ENCODE measurements around the gene ID3. TPM values are rescaled to one million over a fixed set of nuclear protein-coding genes. Genes with fewer than 3 reads are reported as not detected.
A peak's percentile ranks its signal among the peaks of the same experiment; 100 is the strongest.
"Not testable (repeated sequence)": the region's sequence is repeated elsewhere in the genome, so short reads cannot be mapped to it uniquely, and the experiment has no call there.

ID3 gene
- total RNA-seq, 1 donor: 32.4 TPM

DNA sequence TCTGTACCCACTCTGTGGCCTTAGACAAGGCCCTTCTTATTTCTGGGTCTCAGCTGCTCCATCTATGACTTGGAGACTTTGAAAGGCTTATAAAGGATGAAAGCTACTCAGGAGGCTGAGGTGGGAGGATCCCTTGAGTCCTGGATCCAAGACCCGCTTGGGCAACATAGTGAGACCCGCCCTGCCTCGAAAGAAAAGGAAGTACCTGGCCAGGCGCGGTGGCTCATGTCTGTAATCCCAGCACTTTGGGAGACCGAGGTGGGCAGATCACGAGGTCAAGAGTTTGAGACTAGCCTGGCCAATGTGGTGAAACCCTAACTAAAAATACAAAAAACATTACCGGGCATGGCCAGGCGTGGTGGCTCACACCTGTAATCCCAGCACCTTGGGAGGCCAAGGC is 13.4 kb downstream of the ID3 start:
- H3K4me3 ChIP-seq (ENCODE audit: low read depth, low read length): no peak overlapping the region
- no peak for DNase-seq (ENCODE audit: low read depth)

DNA sequence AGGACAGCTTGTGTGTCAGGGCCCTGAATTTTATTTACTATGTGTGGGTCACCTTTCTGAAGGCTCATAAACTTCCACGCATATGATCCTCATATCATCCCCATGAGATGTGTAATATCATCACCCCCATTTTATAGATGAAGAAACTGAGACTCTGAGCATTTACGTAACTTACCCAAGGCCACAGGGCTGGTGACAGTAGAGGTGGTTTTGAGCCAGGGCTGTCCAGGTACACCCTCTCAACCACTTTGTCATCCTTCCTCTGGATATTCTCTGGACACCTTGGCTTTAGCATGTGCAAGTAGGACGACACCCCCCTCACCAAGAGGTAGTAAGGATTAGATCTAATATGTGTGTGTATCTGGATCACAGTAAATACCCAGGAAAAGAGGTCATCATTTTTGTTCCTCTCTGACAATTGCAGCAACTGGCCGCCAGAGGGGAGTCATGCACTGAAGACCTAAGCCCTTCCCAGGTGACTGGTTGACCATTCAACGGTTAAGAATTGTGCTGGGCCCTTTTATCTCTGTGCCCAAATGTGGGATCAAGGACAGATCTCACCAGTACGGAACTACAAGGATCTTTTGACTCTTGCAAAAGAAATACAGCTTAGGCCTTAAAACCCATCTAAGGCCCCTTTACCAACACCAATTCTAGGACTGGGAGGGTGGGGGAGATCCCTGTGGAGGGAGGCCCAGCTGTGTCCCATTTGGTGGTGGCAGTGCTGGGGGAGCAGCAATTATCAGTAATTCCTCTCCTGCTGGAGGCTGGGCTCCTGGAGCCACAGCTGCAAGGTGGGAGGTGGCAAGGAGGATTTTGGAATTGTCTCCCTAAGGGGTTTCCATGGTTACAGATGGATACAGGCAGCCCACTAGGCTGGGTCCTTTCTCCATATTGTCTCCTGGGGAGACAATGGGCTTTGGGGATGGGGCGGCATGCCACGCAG is 14.6 kb downstream of the ID3 start:
- DNase-seq (ENCODE audit: low read depth): peak; percentile 85
- no peak overlapping the region for H3K4me3 ChIP-seq (ENCODE audit: low read depth, low read length)
- TF ChIP-seq, protein P1, sequence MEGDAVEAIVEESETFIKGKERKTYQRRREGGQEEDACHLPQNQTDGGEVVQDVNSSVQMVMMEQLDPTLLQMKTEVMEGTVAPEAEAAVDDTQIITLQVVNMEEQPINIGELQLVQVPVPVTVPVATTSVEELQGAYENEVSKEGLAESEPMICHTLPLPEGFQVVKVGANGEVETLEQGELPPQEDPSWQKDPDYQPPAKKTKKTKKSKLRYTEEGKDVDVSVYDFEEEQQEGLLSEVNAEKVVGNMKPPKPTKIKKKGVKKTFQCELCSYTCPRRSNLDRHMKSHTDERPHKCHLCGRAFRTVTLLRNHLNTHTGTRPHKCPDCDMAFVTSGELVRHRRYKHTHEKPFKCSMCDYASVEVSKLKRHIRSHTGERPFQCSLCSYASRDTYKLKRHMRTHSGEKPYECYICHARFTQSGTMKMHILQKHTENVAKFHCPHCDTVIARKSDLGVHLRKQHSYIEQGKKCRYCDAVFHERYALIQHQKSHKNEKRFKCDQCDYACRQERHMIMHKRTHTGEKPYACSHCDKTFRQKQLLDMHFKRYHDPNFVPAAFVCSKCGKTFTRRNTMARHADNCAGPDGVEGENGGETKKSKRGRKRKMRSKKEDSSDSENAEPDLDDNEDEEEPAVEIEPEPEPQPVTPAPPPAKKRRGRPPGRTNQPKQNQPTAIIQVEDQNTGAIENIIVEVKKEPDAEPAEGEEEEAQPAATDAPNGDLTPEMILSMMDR (IDR thresholded peaks at IDR 0.05; ENCODE audit: insufficient read depth, low read depth, low read length): peak; percentile 95

More for the DNA sequence above, 13.4 kb downstream of the ID3 start:
- TF ChIP-seq, protein P1 (IDR thresholded peaks at IDR 0.05; ENCODE audit: insufficient read depth, low read depth, low read length): no peak

DNA sequence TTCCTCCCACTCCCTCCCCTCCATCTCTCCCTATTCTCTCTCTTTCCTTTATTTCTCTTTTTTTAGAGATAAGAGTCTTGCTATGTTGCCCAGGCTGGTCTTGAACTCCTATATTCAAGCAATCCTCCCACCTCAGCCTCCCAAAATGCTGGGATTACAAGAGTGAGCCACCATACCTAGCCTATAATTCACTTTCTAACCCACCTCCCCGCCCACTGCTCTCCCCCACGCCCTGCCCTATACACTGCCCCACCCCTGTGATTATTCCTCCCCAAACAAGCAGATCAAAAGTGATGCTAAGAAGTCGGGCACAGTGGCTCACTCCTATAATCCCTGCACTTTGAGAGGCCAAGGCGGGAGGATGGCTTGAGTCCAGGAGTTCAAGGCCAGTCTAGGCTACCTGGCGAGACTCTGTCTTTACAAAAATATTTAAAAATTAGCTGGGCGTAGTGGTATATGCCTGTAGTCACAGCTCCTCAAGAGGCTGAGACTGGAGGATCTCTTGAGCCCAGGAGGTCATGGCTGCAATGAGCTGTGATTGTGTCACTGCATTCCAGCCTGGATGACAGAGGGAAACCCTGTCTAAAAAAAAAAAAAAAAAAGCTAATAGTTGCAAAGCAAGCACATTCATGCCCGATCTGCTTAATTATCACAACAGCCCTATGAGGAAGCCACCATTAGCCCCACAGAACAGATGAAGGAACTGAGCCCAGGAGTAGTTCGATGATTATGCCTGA is 15.4 kb downstream of the ID3 start:
- TF ChIP-seq, protein P1 (IDR thresholded peaks at IDR 0.05; ENCODE audit: insufficient read depth, low read depth, low read length): no peak
- no peak for DNase-seq (ENCODE audit: low read depth)
- H3K4me3 ChIP-seq (ENCODE audit: low read depth, low read length): no peak overlapping the region

DNA sequence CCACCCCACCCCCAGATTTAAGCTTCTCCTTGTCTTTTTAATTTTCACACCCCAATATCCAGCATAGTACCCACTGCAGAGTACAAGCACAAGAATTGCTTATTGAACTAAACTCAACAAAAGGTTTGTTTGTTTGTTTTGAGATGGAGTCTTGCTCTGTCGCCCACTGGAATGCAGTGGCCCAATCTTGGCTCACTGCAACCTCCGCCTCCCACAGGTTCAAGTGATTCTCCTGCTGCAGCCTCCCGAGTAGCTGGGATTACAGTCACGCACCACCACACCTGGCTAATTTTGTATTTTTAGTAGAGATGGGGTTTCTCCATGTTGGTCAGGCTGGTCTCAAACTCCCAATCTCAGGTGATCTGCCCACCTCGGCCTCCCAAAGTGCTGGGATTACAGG is 16.4 kb downstream of the ID3 start:
- not testable (repeated sequence) for H3K4me3 ChIP-seq (ENCODE audit: low read depth, low read length)

DNA sequence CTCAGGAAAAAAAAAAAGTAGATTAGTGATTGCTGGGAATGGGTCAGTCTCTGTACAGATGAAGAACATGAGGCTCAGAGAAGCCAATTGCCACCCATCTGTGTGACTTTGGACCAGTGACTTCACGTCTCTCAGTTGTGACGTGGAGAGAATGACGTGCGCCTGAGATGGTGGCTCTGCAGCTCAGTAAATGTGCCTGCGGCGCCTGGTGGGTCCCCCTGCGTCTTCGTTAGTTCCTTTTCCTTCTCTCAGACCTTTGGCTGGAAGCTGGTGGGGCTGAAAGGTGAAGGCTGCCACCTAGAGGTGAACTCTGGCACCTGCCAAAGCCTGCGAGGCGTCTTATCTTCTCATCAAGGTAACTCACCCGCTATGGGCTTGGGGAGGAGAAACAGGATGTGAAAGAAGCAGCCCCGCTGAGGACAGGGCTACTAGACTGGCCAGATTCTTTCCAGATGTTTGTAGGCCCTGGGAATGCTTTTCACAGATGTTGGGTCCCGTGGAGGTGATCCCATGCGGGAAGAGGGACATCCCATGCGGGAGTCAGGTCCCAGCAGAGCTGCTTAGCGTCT is 19.5 kb downstream of the ID3 start:
- H3K4me3 ChIP-seq (ENCODE audit: low read depth, low read length): no peak overlapping the region
- TF ChIP-seq, protein P1 (IDR thresholded peaks at IDR 0.05; ENCODE audit: insufficient read depth, low read depth, low read length): peak; percentile 98
- DNase-seq (ENCODE audit: low read depth): peak; percentile 95

More for the DNA sequence above, 16.4 kb downstream of the ID3 start:
- DNase-seq (ENCODE audit: low read depth): not testable (repeated sequence)

DNA sequence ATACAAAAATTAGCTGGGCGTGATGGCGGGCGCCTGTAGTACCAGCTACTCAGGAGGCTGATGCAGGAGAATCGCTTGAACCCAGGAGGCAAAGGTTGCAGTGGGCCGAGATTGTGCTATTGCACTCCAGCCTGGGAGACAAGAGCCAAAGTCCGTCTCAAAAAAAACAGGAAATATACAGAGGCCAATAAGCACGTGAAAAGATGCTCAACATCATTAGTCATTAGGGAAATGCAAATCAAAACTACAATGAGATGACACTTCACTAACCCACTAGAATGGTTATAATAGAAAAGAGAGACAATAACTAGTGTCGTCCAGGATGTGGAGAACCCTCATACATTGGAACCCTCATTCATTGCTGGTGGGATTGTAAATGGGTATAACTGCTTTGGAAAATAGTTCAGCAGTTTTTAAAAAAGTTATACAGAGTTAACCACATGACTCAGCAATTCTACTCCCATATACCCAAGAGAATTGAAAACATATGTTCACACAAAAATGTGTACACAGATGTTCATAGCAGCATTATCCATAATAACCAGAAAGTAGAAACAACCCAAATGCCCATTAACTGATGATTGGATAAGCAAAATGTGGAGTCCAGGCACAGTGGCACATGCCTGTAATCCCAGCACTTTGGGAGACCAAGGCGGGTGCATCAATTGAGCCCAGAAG is 21.9 kb downstream of the ID3 start:
- peak; percentile 44 for DNase-seq (ENCODE audit: low read depth)
- TF ChIP-seq, protein P1 (IDR thresholded peaks at IDR 0.05; ENCODE audit: insufficient read depth, low read depth, low read length): no peak
- no peak overlapping the region for H3K4me3 ChIP-seq (ENCODE audit: low read depth, low read length)

Measured in fibroblast of villous mesenchyme (primary cell).